Hematopoietic multipotent progenitor cell treated with erythropoietin and hydrocortisone succinate and interleukin-3 and kit ligand, for 8 days (in vitro differentiated cells): Measurements from ENCODE around the gene NUDT8.
A peak's percentile ranks its signal among the peaks of the same experiment; 100 is the strongest.

Experiments used
- DNase-seq: peaks from one replicate; pipeline ENCODE4 v3.0.0-alpha.2; 2015

Gene NUDT8

GRCh38 chr11:67586568-67587250, 43.0 kb downstream of the NUDT8 start:
- DNase-seq = no peak

DNA sequence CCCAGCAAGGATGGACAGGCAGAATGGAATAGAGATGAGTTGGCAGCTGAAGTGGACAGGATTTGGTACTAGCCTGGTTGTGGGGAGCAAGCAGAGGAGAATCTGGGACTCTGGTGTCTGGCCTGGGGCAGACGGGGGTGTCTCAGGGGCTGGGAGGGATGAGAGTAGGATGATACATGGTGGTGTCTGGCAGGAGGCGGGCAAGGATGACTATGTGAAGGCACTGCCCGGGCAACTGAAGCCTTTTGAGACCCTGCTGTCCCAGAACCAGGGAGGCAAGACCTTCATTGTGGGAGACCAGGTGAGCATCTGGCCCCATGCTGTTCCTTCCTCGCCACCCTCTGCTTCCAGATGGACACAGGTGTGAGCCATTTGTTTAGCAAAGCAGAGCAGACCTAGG, 43.8 kb downstream of the NUDT8 start:
- DNase-seq = no peak

DNA sequence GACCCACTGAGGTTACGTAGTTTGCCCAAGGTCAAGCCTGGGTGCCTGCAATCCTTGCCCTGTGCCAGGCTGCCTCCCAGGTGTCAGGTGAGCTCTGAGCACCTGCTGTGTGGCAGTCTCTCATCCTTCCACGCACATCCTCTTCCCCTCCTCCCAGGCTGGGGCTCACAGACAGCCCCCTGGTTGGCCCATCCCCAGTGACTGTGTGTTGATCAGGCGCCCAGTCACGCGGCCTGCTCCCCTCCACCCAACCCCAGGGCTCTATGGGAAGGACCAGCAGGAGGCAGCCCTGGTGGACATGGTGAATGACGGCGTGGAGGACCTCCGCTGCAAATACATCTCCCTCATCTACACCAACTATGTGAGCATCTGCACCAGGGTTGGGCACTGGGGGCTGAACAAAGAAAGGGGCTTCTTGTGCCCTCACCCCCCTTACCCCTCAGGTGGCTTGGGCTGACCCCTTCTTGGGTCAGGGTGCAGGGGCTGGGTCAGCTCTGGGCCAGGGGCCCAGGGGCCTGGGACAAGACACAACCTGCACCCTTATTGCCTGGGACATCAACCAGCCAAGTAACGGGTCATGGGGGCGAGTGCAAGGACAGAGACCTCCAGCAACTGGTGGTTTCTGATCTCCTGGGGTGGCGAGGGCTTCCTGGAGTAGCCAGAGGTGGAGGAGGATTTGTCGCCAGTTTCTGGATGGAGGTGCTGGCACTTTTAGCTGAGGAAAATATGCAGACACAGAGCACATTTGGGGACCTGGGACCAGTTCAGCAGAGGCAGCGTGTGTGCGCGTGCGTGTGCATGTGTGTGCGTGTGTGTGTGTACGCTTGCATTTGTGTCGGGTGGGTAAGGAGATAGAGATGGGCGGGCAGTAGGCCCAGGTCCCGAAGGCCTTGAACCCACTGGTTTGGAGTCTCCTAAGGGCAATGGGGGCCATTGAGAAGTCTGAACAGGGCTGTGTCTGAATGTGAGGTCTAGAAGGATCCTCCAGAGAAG, 44.6 kb downstream of the NUDT8 start:
- no peak for DNase-seq

DNA sequence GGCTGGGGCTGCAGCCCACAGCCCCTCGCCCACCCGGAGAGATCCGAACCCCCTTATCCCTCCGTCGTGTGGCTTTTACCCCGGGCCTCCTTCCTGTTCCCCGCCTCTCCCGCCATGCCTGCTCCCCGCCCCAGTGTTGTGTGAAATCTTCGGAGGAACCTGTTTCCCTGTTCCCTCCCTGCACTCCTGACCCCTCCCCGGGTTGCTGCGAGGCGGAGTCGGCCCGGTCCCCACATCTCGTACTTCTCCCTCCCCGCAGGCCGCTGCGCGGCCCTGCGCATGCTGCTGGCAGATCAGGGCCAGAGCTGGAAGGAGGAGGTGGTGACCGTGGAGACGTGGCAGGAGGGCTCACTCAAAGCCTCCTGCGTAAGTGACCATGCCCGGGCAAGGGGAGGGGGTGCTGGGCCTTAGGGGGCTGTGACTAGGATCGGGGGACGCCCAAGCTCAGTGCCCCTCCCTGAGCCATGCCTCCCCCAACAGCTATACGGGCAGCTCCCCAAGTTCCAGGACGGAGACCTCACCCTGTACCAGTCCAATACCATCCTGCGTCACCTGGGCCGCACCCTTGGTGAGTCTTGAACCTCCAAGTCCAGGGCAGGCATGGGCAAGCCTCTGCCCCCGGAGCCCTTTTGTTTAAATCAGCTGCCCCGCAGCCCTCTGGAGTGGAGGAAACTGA, 45.4 kb downstream of the NUDT8 start:
- DNase-seq = peak; percentile 26

GRCh38 chr11:67583247-67584204, 46.2 kb downstream of the NUDT8 start, which contains the start of gene GSTP1:
Gene GSTP1, plus strand, starts transcription at chr11:67583812. Its CDS starts 32 bp downstream, at chr11:67583844.
- peak; percentile 76 for DNase-seq

GRCh38 chr11:67582011-67582410, 47.7 kb downstream of the NUDT8 start:
- no peak for DNase-seq

DNA sequence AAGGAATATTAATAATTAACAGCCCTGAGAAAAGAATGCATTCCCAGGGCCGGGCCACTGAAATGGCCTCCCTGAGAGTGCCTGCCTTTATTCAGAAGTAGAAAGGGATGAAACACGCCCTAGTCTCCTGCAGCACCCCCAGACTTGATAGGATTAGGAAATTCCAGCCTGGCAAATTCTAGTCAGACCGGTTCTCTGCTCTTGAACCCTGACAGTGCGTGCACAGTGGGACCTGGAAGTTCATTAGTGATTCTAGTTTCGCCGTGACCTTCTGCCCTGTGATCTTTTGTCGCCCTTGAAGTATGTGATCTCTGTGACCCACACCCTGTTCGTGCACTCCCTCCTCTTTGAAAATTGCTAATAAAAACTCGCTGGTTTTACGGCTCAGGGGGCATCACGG, 48.3 kb downstream of the NUDT8 start:
- DNase-seq = no peak

GRCh38 chr11:67577951-67578350, 51.8 kb downstream of the NUDT8 start:
- no peak for DNase-seq
